ENCODE data around the gene THNSL1. TPM values are rescaled to one million over a fixed set of nuclear protein-coding genes. Genes with fewer than 3 reads are reported as not detected.
"Not testable (repeated sequence)": the region's sequence is repeated elsewhere in the genome, so short reads cannot be mapped to it uniquely, and the experiment has no call there.

THNSL1 gene, protein sequence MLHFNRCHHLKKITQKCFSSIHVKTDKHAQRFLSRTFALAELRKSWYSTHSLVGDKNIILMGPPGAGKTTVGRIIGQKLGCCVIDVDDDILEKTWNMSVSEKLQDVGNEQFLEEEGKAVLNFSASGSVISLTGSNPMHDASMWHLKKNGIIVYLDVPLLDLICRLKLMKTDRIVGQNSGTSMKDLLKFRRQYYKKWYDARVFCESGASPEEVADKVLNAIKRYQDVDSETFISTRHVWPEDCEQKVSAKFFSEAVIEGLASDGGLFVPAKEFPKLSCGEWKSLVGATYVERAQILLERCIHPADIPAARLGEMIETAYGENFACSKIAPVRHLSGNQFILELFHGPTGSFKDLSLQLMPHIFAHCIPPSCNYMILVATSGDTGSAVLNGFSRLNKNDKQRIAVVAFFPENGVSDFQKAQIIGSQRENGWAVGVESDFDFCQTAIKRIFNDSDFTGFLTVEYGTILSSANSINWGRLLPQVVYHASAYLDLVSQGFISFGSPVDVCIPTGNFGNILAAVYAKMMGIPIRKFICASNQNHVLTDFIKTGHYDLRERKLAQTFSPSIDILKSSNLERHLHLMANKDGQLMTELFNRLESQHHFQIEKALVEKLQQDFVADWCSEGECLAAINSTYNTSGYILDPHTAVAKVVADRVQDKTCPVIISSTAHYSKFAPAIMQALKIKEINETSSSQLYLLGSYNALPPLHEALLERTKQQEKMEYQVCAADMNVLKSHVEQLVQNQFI
- total RNA-seq: 1 to 10 TPM; 2.2 to 3.7 (median 3.2) TPM
- long read RNA-seq, donor 1, partial matches to known transcripts: 0 of 3 reads
- long read RNA-seq, donor 1, other reads (novel, unspliced or antisense): 1 of 3 reads
- long read RNA-seq, donor 2: 0 reads

DNA sequence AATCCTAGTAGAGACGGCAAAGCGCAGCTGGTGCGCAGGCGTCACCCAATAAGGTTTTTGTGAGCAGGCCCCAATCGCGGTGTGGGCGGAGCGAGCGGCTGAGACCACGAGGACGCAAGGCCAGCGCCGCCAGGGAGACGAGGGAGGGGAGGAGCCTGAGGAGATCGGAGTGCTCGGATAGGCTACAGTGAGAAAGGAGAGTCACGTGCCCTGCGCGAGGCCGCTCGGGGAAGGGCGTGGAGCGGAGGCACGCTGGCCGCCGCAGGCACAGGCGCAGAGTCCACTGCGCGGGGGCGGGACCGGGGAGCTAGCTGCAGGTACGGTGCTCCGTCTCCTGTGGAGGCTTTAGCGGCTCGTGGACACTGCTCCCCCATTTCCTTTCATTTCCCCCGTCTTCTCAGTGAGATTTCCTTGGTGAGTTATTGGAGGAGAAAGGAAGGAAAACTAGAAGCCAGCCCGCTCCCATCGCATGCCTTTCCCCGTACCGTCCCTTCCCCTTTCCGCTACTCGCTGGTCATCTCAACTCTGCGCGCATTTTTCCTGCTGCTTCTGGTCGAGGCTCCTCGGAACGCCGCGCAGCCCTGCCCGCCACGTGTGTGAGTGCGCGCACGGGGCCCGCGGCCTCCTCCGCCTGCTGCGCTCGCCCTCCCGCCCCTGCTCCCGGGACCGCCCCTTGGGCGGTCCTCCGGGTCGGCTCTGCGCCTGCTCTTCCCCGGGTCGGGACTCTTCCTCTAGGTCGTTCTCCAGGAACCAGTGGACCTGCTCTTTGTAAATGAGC, at the start of gene THNSL1:
Gene THNSL1, plus strand, starts transcription at position 237 of the 778 bp plus-strand sequence. CDS start 6,612 bp downstream, outside the sequence.
- no peaks in the 10 kb centered on the region for H3K9me3 ChIP-seq
- TF ChIP-seq, protein P1, sequence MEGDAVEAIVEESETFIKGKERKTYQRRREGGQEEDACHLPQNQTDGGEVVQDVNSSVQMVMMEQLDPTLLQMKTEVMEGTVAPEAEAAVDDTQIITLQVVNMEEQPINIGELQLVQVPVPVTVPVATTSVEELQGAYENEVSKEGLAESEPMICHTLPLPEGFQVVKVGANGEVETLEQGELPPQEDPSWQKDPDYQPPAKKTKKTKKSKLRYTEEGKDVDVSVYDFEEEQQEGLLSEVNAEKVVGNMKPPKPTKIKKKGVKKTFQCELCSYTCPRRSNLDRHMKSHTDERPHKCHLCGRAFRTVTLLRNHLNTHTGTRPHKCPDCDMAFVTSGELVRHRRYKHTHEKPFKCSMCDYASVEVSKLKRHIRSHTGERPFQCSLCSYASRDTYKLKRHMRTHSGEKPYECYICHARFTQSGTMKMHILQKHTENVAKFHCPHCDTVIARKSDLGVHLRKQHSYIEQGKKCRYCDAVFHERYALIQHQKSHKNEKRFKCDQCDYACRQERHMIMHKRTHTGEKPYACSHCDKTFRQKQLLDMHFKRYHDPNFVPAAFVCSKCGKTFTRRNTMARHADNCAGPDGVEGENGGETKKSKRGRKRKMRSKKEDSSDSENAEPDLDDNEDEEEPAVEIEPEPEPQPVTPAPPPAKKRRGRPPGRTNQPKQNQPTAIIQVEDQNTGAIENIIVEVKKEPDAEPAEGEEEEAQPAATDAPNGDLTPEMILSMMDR (IDR thresholded peaks at IDR 0.05): no peak

DNA sequence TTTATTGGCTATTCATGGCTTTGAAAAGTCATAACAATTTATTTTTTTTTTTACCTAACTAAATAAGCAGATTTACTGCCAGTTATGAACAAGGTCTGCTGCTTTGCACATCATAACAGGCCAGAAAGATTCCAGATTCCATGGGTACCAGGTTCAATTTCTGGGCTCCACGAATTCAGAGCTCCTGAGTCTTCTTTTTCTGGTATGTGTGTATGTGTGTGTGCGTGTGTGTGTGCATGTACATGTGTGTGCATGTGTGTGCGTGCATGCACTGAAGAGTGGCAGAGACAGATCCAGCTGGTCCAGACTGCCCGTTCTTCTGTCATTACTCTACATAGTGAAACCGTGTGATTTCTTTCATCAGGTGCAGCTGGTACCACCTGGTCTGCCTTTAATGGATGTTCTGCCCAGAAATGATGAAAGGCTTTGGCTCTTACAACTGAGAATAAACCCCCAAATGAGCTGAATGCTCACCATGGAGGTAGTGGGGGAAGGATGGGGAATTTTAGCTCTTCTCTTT, 49.4 kb upstream of the THNSL1 start:
- Histone ChIP-seq H3K9me3 (no peaks in the 10 kb centered on the region), H3K4me3 (no peak overlapping the region), H3K36me3 (ENCODE audit: low read depth) (no peaks in the 10 kb centered on the region), H3K4me1 (ENCODE audit: low read depth) (no peaks in the 10 kb centered on the region)
- DNase-seq (no peak), ATAC-seq (no peak)
- TF ChIP-seq, protein P1 (IDR thresholded peaks at IDR 0.05): no peak
- intact Hi-C loops (cut with DNase I, micrococcal nuclease): no loop called here

More for the DNA sequence above, at the start of gene THNSL1:
- peak; percentile 98 for ATAC-seq
- no peaks in the 10 kb centered on the region for H3K36me3 ChIP-seq (ENCODE audit: low read depth)
- intact Hi-C loops (cut with DNase I, micrococcal nuclease): no loop called here
- peaks cover 11% of the 10 kb centered on the region for H3K4me1 ChIP-seq (ENCODE audit: low read depth)
- peak within 1 kb of the TSS; percentile 35 for H3K4me3 ChIP-seq
- peak; percentile 98 to 99 (median 98) for DNase-seq

DNA sequence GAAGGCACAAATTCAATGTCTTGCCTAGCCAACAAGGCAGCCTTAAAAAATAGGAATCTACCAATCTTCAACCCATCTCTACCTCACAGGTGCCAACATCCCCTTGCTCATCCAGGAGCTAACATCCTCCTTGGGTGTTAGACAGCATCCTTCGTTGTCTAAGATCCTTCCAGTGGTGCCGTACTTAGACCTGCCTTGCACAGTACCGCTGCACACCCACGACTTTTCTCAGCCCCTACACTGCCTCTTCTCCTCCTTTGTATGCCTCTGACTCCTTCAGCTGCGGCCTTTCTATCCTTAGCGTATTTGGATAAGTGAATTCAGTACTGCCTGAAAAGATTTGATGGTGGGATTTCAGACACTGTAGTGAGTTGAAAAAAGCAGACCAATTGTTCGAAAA, 48.1 kb upstream of the THNSL1 start:
- TF ChIP-seq, protein P1 (IDR thresholded peaks at IDR 0.05): no peak
- Histone ChIP-seq H3K9me3 (no peaks in the 10 kb centered on the region), H3K4me1 (ENCODE audit: low read depth) (no peaks in the 10 kb centered on the region), H3K36me3 (ENCODE audit: low read depth) (no peaks in the 10 kb centered on the region), H3K4me3 (no peak overlapping the region)
- DNase-seq (no peak), ATAC-seq (no peak)
- intact Hi-C loops (cut with DNase I, micrococcal nuclease): no loop called here

DNA sequence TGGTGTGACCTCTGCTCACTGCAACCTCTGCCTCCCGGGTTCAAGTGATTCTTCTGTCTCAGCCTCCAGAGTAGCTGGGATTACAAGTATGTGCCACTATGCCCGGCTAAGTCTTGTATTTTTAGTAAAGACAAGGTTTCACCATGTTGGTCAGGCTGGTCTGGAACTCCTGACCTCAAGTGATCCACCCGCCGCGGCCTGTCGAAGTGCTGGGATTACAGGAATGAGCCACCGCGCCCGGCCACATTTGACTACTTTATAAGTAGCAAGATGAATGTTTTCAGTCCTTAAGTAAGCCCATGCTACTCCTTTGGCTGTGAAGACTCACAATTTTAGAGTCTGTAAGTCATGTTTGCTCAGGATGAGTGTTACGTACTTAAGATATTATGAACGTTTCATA, 47.5 kb upstream of the THNSL1 start:
- H3K4me1 ChIP-seq (ENCODE audit: low read depth); H3K36me3 ChIP-seq (ENCODE audit: low read depth); H3K4me3 ChIP-seq; ATAC-seq; H3K9me3 ChIP-seq; intact Hi-C loops (cut with DNase I, micrococcal nuclease); DNase-seq: not testable (repeated sequence)

DNA sequence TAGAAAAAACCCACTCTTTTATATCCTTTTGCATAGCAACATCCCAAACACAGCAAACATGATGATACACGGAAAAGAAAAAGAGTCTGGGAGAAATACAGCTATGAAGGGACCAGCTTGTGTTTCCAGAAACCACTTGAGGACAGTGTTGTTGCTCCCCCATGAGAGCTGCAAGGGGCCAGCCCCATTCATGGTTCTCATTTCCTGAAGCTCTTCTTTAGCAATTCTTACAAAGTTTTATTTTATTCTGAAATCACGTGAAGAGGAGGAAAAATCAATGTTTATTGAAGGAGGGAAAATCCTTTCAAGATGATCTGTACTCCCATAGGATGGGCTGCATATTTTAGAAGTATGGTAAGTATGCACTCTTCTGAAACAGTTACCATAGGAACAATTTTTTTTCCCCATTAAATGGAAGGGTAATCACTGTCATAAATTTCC, 46.6 kb upstream of the THNSL1 start:
- intact Hi-C loops (cut with DNase I, micrococcal nuclease): no loop called here
- ATAC-seq: no peak

More for the DNA sequence above, 46.6 kb upstream of the THNSL1 start:
- DNase-seq: no peak
- Histone ChIP-seq H3K4me3 (no peak overlapping the region), H3K36me3 (ENCODE audit: low read depth) (no peaks in the 10 kb centered on the region), H3K4me1 (ENCODE audit: low read depth) (no peaks in the 10 kb centered on the region), H3K9me3 (no peaks in the 10 kb centered on the region)
- TF ChIP-seq, protein P1 (IDR thresholded peaks at IDR 0.05): no peak

All from mucosa of descending colon (tissue), 3 donors.